ENCODE measurements around the gene ECHDC3. TPM values are rescaled to one million over a fixed set of nuclear protein-coding genes. Genes with fewer than 3 reads are reported as not detected.

Gene ECHDC3
- total and polyA plus RNA-seq, 2 of the 4 experiments (the other 2 are of a cell fraction) = 4.3 to 5.0 TPM

DNA sequence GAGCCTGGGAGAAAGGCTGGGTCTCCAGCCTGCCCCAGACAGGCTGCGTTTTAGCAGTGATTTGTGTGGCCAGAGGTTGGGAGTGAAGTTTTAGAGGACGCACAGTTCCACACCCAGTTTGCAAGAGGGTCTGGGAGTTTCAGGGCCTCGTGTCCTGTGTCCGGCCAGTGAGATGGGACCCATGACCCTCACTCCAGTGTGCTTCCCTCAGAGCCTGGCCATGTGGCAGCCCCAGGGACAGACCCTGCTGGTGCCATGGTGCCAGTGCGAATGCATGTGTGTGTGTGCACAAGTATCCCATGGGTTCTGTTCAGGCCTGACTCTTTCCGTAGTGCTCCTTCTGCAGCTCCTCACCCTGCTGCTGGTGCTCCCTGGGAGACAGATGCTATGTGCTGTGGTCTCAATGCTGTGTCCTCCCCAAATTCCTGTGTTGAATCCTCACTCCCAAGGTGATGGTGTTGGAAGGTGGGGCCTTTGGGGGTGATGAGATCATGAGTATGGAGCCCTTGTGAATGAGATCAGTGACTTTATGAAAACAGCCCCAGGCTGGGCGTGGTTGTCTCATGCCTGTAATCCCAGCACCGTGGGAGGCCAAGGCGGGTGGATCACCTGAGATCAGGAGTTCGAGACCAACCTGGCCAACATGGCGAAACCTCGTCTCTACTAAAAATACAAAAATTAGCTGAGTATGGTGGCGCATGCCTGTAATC, 16.5 kb downstream of the ECHDC3 start:
- no peak overlapping the region for H3K4ac ChIP-seq (ENCODE audit: low read depth, low read length)
- H3K27ac ChIP-seq (ENCODE audit: insufficient read depth, low read length) = no peak overlapping the region
- H3K4me3 ChIP-seq (ENCODE audit: insufficient read depth, low read depth, low read length) = no peak overlapping the region
- H3K9me3 ChIP-seq (ENCODE audit: control insufficient read depth, insufficient read depth, low read length) = no peaks in the 10 kb centered on the region
- H2AK9ac ChIP-seq (replicated peaks; ENCODE audit: low read depth, low read length, poor library complexity) = peak overlapping the region; percentile 1
- H2BK20ac ChIP-seq (ENCODE audit: low read depth, low read length) = no peak overlapping the region
- H3K79me1 ChIP-seq (ENCODE audit: low read depth in 1 of 2, low read length in 2 of 2) = no peaks in the 10 kb centered on the region
- TF ChIP-seq MAZ (IDR thresholded peaks at IDR 0.05; ENCODE audit: borderline replicate concordance, low read depth, low read length) (no peak), BHLHE40 (IDR thresholded peaks at IDR 0.05; ENCODE audit: low read depth, low read length) (no peak), CHD1 (IDR thresholded peaks at IDR 0.05; ENCODE audit: low read depth, low read length) (no peak), RAD21 (IDR thresholded peaks at IDR 0.05; ENCODE audit: low read length) (no peak), NFE2L2 (IDR thresholded peaks at IDR 0.05; ENCODE audit: low read depth, low read length) (no peak), SMC3 (IDR thresholded peaks at IDR 0.05; ENCODE audit: low read depth, low read length) (no peak)
- TF ChIP-seq, protein P1, sequence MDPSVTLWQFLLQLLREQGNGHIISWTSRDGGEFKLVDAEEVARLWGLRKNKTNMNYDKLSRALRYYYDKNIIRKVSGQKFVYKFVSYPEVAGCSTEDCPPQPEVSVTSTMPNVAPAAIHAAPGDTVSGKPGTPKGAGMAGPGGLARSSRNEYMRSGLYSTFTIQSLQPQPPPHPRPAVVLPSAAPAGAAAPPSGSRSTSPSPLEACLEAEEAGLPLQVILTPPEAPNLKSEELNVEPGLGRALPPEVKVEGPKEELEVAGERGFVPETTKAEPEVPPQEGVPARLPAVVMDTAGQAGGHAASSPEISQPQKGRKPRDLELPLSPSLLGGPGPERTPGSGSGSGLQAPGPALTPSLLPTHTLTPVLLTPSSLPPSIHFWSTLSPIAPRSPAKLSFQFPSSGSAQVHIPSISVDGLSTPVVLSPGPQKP (IDR thresholded peaks at IDR 0.05; ENCODE audit: borderline replicate concordance, low read depth, low read length) = no peak
- TF ChIP-seq, protein P2, sequence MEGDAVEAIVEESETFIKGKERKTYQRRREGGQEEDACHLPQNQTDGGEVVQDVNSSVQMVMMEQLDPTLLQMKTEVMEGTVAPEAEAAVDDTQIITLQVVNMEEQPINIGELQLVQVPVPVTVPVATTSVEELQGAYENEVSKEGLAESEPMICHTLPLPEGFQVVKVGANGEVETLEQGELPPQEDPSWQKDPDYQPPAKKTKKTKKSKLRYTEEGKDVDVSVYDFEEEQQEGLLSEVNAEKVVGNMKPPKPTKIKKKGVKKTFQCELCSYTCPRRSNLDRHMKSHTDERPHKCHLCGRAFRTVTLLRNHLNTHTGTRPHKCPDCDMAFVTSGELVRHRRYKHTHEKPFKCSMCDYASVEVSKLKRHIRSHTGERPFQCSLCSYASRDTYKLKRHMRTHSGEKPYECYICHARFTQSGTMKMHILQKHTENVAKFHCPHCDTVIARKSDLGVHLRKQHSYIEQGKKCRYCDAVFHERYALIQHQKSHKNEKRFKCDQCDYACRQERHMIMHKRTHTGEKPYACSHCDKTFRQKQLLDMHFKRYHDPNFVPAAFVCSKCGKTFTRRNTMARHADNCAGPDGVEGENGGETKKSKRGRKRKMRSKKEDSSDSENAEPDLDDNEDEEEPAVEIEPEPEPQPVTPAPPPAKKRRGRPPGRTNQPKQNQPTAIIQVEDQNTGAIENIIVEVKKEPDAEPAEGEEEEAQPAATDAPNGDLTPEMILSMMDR (conservative IDR thresholded peaks at IDR 0.05; ENCODE audit: low read depth, low read length) = no peak
- H3K36me3 ChIP-seq (ENCODE audit: control insufficient read depth, insufficient read depth, low read length) = peaks cover 2% of the 10 kb centered on the region; the same call in 1 of the 2 replicates
- no peak overlapping the region for H3K56ac ChIP-seq (ENCODE audit: extremely low read depth, insufficient read depth, low read length)
- BruUV-seq (replicated peaks) = no TSS peak
- H3K4me1 ChIP-seq (ENCODE audit: control insufficient read depth, insufficient read depth, low read length) = peaks cover 7% of the 10 kb centered on the region; the same call in 1 of the 2 replicates
- no peak overlapping the region for H2AFZ ChIP-seq (replicated peaks; ENCODE audit: low read length, poor library complexity)
- H2AK5ac ChIP-seq (ENCODE audit: low read depth, low read length) = 0 out of 2 replicates have a peak overlapping the region, but pooled peaks have one; percentile 4
- H3K4me2 ChIP-seq (ENCODE audit: low read depth, low read length) = no peak overlapping the region
- no peak overlapping the region for H2BK15ac ChIP-seq (ENCODE audit: low read depth, low read length)
- in situ Hi-C loops (cut with MboI; ENCODE audit: low sequenced_read_pairs) = loop anchor here (10.0 kb wide), 1 partner anchor 244 kb away; no protein-coding TSS in a partner anchor
- no peak overlapping the region for H3K18ac ChIP-seq (ENCODE audit: low read depth, low read length)
- H3K27me3 ChIP-seq (ENCODE audit: control insufficient read depth, insufficient read depth, low read length) = no peaks in the 10 kb centered on the region
- CTCF ChIA-PET = interaction anchor here (0.6 to 2.3 kb wide), 6 partner anchors 17 to 252 kb away, joined by 3 to 23 read pairs (median 4); no protein-coding TSS in a partner anchor
- intact Hi-C loops (cut with micrococcal nuclease) = loop anchor here (1.0 to 5.0 kb wide), 3 partner anchors 33 to 336 kb away; no protein-coding TSS in a partner anchor
- no peak overlapping the region for H2BK120ac ChIP-seq (ENCODE audit: low read depth, low read length)
- dilution Hi-C loops (cut with HindIII; ENCODE audit: low sequenced_read_pairs, unreplicated experiment) = no loop called here
- no peak overlapping the region for H3K23ac ChIP-seq (ENCODE audit: low read depth, low read length)
- DNase-seq (no peak), ATAC-seq (ENCODE audit: low read depth) (no peak)
- H3K9me1 ChIP-seq (ENCODE audit: insufficient read depth, low read length) = no peaks in the 10 kb centered on the region
- no peak overlapping the region; the same call in 1 of the 2 replicates for H4K91ac ChIP-seq (ENCODE audit: insufficient read depth, low read depth, low read length)
- H2BK5ac ChIP-seq (ENCODE audit: low read depth, low read length, poor library complexity, severe bottlenecking) = no peak overlapping the region
- H4K8ac ChIP-seq (ENCODE audit: low read depth in 2 of 2, low read length in 2 of 2) = no peak overlapping the region
- H3K14ac ChIP-seq (replicated peaks; ENCODE audit: low read depth, low read length) = no peak overlapping the region
- H4K5ac ChIP-seq (ENCODE audit: low read depth, low read length) = no peak overlapping the region
- POLR2A ChIA-PET (ENCODE audit: unreplicated experiment) = no interaction called here
- WGBS, 2 experiments (ENCODE audit: extremely low coverage in 2 of 2, insufficient read length in 1 of 2) = 88% methylated on average over 1 of the region's 13 CpGs; no CpG with 5 or more reads in 1 of the 2 experiments
- H3K9ac ChIP-seq (ENCODE audit: low read depth, low read length) = no peak overlapping the region
- peaks cover 3% of the 10 kb centered on the region; the same call in 1 of the 2 replicates for H4K20me1 ChIP-seq (ENCODE audit: insufficient read depth, low read length)

All from IMR-90 (cell line).